Right lung (tissue), 5 donors: ENCODE measurements around the gene TADA2A. TPM values are rescaled to one million over a fixed set of nuclear protein-coding genes. Genes with fewer than 3 reads are reported as not detected.

Source experiments
- DNase-seq, 2 donors: peaks; one replicate each; pipeline ENCODE4 v3.0.0-alpha.2; 2013
- polyA plus RNA-seq, 5 donors: library from polyadenylated mRNA; unstranded; fragments of 120-200 nt; gene quantifications; one replicate each; pipeline versions ENCODE4 v1.2.1 to v1.2.3, GENCODE V29; 2013; ENCODE audit warnings: inconsistent platforms in 1 of 5, low replicate concordance in 1 of 5; ENCODE audit not compliant: insufficient read length in 5 of 5, insufficient read depth in 1 of 5

TADA2A gene
- polyA plus RNA-seq, 5 donors, result 27.5 to 35.1 (median 28.5) TPM

GRCh38 chr17:37520174-37520573 is 113.5 kb downstream of the TADA2A start:
- no peak for DNase-seq

GRCh38 chr17:37521821-37522220 is 115.1 kb downstream of the TADA2A start:
- DNase-seq, result no peak

GRCh38 chr17:37523715-37524219 is 117.1 kb downstream of the TADA2A start:
- DNase-seq, result no peak

DNA sequence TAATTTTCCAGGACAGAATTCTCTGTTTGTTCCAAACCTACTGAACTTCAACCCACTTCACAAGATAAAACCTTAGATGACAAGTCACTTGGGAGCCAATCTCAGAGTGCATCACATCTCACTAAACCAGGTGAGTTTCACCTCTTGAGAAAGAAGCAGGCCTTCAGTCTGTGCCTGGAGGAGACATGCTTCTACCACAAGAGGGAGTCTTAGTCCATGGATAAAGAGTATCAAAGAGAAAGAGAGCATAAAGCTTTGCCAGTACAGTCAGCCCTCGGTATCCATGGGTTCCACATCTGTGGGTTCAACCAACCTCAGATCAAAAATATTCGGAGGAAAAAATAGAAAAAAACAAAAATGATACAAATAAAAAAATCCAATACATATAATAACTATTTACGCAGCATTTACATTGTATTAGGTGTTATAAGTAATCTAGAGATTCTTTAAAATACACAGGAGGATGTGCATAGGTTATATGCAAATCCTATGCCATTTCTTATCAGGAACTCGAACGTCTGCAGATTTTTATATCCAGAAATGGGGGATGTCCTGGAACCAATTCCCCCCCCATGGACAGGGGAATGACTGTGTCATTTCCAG is 120.7 kb downstream of the TADA2A start:
- peak in 1 of 2 donors; percentile 19 for DNase-seq

Other genes with a start within 250 kb of the TADA2A start
- gene C17orf78, start 30.9 kb upstream of the TADA2A start, polyA plus RNA-seq, result under 1 TPM in 4 of 5 donors, not detected in 1; 0.14 to 0.31 (median 0.24) TPM
- gene ACACA, start 50 bp upstream of the TADA2A start, polyA plus RNA-seq, result 10 to 100 TPM; 40.8 to 60.5 (median 49.2) TPM
- gene DUSP14, start 83.0 kb downstream of the TADA2A start, polyA plus RNA-seq, result 10 to 100 TPM in 1 of 5 donors, 1 to 10 TPM in 4; 7.3 to 11.0 (median 8.4) TPM
- 10 to 100 TPM; 31.0 to 40.7 (median 38.0) TPM for gene SYNRG, start 202.5 kb downstream of the TADA2A start, polyA plus RNA-seq
- gene DDX52, start 236.6 kb downstream of the TADA2A start, polyA plus RNA-seq, result 10 to 100 TPM; 28.4 to 40.8 (median 37.1) TPM